GM12878 (cell line): ENCODE measurements around the gene YIF1A. TPM values are rescaled to one million over a fixed set of nuclear protein-coding genes. Genes with fewer than 3 reads are reported as not detected.
A peak's percentile ranks its signal among the peaks of the same experiment; 100 is the strongest.

Source experiments
- BCLAF1 ChIP-seq: fragments of 450-650 bp; IDR thresholded peaks from 2 replicates; pipeline ENCODE4 v1.6.1; 2017; ENCODE audit warnings: antibody characterized with exemption, mild to moderate bottlenecking, moderate library complexity
- BRCA1 ChIP-seq: IDR thresholded peaks from 2 replicates; pipeline ENCODE4 v1.6.1; 2011; ENCODE audit warnings: low read depth, low read length, improper control_type of control experiment
- CBX5 ChIP-seq: sonication (generic); IDR thresholded peaks from 2 replicates; pipeline ENCODE4 v1.6.1; 2016; ENCODE audit warnings: low read depth, moderate library complexity, mild to moderate bottlenecking, inconsistent platforms
- CEBPZ ChIP-seq: fragments of 150-350 bp; IDR thresholded peaks from 2 replicates; pipeline ENCODE4 v1.6.1; 2016; ENCODE audit warnings: low read depth, low read length
- HCFC1 ChIP-seq: fragments of 150-350 bp; IDR thresholded peaks from 2 replicates; pipeline ENCODE4 v1.6.1; 2014; ENCODE audit warnings: low read length
- IKZF2 ChIP-seq, 2 experiments: fragments of 450-650 bp; IDR thresholded peaks; 2 replicates each; pipeline ENCODE4 v1.6.1; 2017; ENCODE audit warnings: mild to moderate bottlenecking in 2 of 2, moderate library complexity in 2 of 2
- KDM1A ChIP-seq: fragments of 200-600 bp; sonication (generic); IDR thresholded peaks from 2 replicates; pipeline ENCODE4 v1.6.1; 2016; ENCODE audit warnings: borderline replicate concordance
- NFYA ChIP-seq: IDR thresholded peaks from 2 replicates; pipeline ENCODE4 v1.6.1; 2011; ENCODE audit warnings: low read depth, mild to moderate bottlenecking, low read length, improper control_type of control experiment, borderline replicate concordance
- PAX5 ChIP-seq: IDR thresholded peaks from 2 replicates; pipeline ENCODE4 v1.6.1; 2011; ENCODE audit warnings: low read depth, low read length, borderline replicate concordance
- PAX8 ChIP-seq: fragments of 450-650 bp; IDR thresholded peaks from 2 replicates; pipeline ENCODE4 v1.6.1; 2017; ENCODE audit warnings: mild to moderate bottlenecking, moderate library complexity
- PML ChIP-seq: IDR thresholded peaks from 2 replicates; pipeline ENCODE4 v1.6.1; 2012; ENCODE audit warnings: low read length, inconsistent platforms
- RAD51 ChIP-seq: fragments of 450-650 bp; IDR thresholded peaks from 2 replicates; pipeline ENCODE4 v1.6.1; 2016; ENCODE audit warnings: moderate library complexity, mild to moderate bottlenecking, inconsistent platforms
- RCOR1 ChIP-seq: conservative IDR thresholded peaks from 2 replicates; pipeline ENCODE4 v1.6.1; 2012; ENCODE audit warnings: low read depth, low read length, improper control_type of control experiment
- REST ChIP-seq: IDR thresholded peaks from 2 replicates; pipeline ENCODE4 v1.6.1; 2012; ENCODE audit warnings: mild to moderate bottlenecking, low read depth, low read length
- SREBF2 ChIP-seq: IDR thresholded peaks from 2 replicates; pipeline ENCODE4 v1.6.1; 2012; ENCODE audit warnings: mild to moderate bottlenecking, low read length
- SUZ12 ChIP-seq: fragments of 200-600 bp; sonication (generic); IDR thresholded peaks from one replicate; pipeline ENCODE4 v1.6.1; 2018; ENCODE audit warnings: antibody characterized with exemption, mild to moderate bottlenecking; ENCODE audit not compliant: unreplicated experiment
- TBL1XR1 ChIP-seq: IDR thresholded peaks from 2 replicates; pipeline ENCODE4 v1.6.1; 2012; ENCODE audit warnings: low read depth, low read length, improper control_type of control experiment
- TCF3 ChIP-seq: IDR thresholded peaks from 2 replicates; pipeline ENCODE4 v1.6.1; 2012; ENCODE audit warnings: low read depth, mild to moderate bottlenecking, low read length, borderline replicate concordance; ENCODE audit not compliant: insufficient read depth
- USF2 ChIP-seq: IDR thresholded peaks from 2 replicates; pipeline ENCODE4 v1.6.1; 2011; ENCODE audit warnings: low read depth, low read length, improper control_type of control experiment, borderline replicate concordance
- YY1 ChIP-seq: IDR thresholded peaks from 2 replicates; pipeline ENCODE4 v1.6.1; 2011; ENCODE audit warnings: low read depth, mild to moderate bottlenecking, low read length
- polyA plus RNA-seq, 11 experiments: library from polyadenylated mRNA; depleted of rRNA in 4 of 11; unstranded in 6 of 11; stranded (reverse) in 5 of 11; fragments of >200 nt; fragmentation: Nextera tagmentation in 4 of 11; fragmentation: Illumina TruSeq in 1 of 11; extraction: Ambion mirVana in 4 of 11; extraction: Trizol in 1 of 11; gene quantifications; 1 replicate in 1 of 11; 2 replicates in 10 of 11; pipeline versions ENCODE4 v1.2.1 to v1.2.3, GENCODE V29; 2011 to 2016; ENCODE audit warnings: inconsistent platforms in 2 of 11, missing spikeins in 2 of 11, low read depth in 1 of 11
- total RNA-seq, 4 experiments: library from RNA; depleted of rRNA in 3 of 4; stranded (reverse); fragments of >200 nt in 3 of 4; fragmentation: Illumina TruSeq in 1 of 4; extraction: Trizol in 1 of 4; gene quantifications; 2 replicates each; pipeline versions ENCODE4 v1.2.1 to v1.2.3, GENCODE V29; 2013 to 2021

The YIF1A gene
- total and polyA plus RNA-seq, 10 of the 15 experiments (the other 5 are each of a cell fraction or from before 2014, with no cell fraction given), result 6.6 to 128 (median 71.7) TPM

- no peak for TF ChIP-seq IKZF2 (IDR thresholded peaks at IDR 0.05)
- peak; percentile 80 for TF ChIP-seq BCLAF1
- TF ChIP-seq NFYA, result no peak
- no peak for TF ChIP-seq PAX8
- TF ChIP-seq RAD51, result no peak
- TF ChIP-seq PML, result 0 out of 2 replicates have a peak, but pooled peaks have one; percentile 42
- no peak for TF ChIP-seq USF2
- 0 out of 2 replicates have a peak, but pooled peaks have one; percentile 38 for TF ChIP-seq TCF3
- no peak for TF ChIP-seq CBX5
- no peak for TF ChIP-seq REST
- 0 out of 2 replicates have a peak, but pooled peaks have one; percentile 24 for TF ChIP-seq HCFC1
- TF ChIP-seq CEBPZ, result no peak
- TF ChIP-seq RCOR1, result 0 out of 2 replicates have a peak, but pooled peaks have one; percentile 66
- TF ChIP-seq TBL1XR1, result no peak
- TF ChIP-seq YY1, result no peak
- no peak for TF ChIP-seq SREBF2
- no peak for TF ChIP-seq PAX5
- no peak for TF ChIP-seq SUZ12
- peak; percentile 74 for TF ChIP-seq BRCA1
- no peak for TF ChIP-seq KDM1A
These were observed 21.3 kb downstream of the YIF1A start (continued) for GRCh38 chr11:66267379-66268243.
